HEK293 (cell line): Measurements from ENCODE around the gene DENND4B.

Experiments
- ATF2 ChIP-seq: fragments of 450-650 bp; formaldehyde crosslinking; IDR thresholded peaks from 2 replicates; pipeline ENCODE4 v1.5.1; 2016; ENCODE audit warnings: missing biosample characterization, missing genetic modification characterization, low read depth
- BCL11A ChIP-seq: fragments of 450-650 bp; formaldehyde crosslinking; IDR thresholded peaks from 2 replicates; pipeline ENCODE4 v1.5.1; 2016; ENCODE audit warnings: low read depth, missing biosample characterization, missing genetic modification characterization
- BCL11B ChIP-seq: fragments of 450-650 bp; formaldehyde crosslinking; IDR thresholded peaks from 2 replicates; pipeline ENCODE4 v1.5.1; 2016; ENCODE audit warnings: low read depth, missing biosample characterization, missing genetic modification characterization
- BCL6B ChIP-seq: fragments of 450-650 bp; formaldehyde crosslinking; IDR thresholded peaks from 2 replicates; pipeline ENCODE4 v1.5.1; 2017; ENCODE audit warnings: missing biosample characterization, missing genetic modification characterization
- HOXD13 ChIP-seq: sonication (generic); formaldehyde crosslinking; IDR thresholded peaks from 2 replicates; pipeline ENCODE4 v1.8.0; 2022; ENCODE audit warnings: missing genetic modification reagents, borderline replicate concordance
- KLF8 ChIP-seq: fragments of 450-650 bp; formaldehyde crosslinking; IDR thresholded peaks from 2 replicates; pipeline ENCODE4 v1.5.1; 2016; ENCODE audit warnings: missing biosample characterization, missing genetic modification characterization
- MYNN ChIP-seq: fragments of 450-650 bp; formaldehyde crosslinking; IDR thresholded peaks from 2 replicates; pipeline ENCODE4 v1.5.1; 2016; ENCODE audit warnings: missing biosample characterization, missing genetic modification characterization, borderline replicate concordance
- PRDM2 ChIP-seq: fragments of 450-650 bp; formaldehyde crosslinking; IDR thresholded peaks from 2 replicates; pipeline ENCODE4 v1.5.1; 2016; ENCODE audit warnings: missing biosample characterization, missing genetic modification characterization, borderline replicate concordance
- PRDM6 ChIP-seq: fragments of 450-650 bp; formaldehyde crosslinking; IDR thresholded peaks from 2 replicates; pipeline ENCODE4 v1.5.1; 2017; ENCODE audit warnings: missing biosample characterization, missing genetic modification characterization
- RBAK ChIP-seq: fragments of 450-650 bp; formaldehyde crosslinking; IDR thresholded peaks from 2 replicates; pipeline ENCODE4 v1.5.1; 2016; ENCODE audit warnings: missing biosample characterization, missing genetic modification characterization
- SCRT1 ChIP-seq: fragments of 450-650 bp; formaldehyde crosslinking; IDR thresholded peaks from 2 replicates; pipeline ENCODE4 v1.5.1; 2016; ENCODE audit warnings: missing biosample characterization, missing genetic modification characterization, borderline replicate concordance
- YY1 ChIP-seq: fragments of 450-650 bp; formaldehyde crosslinking; IDR thresholded peaks from 2 replicates; pipeline ENCODE4 v1.5.1; 2018; ENCODE audit warnings: missing biosample characterization, missing genetic modification characterization
- ZBTB7A ChIP-seq: fragments of 450-650 bp; formaldehyde crosslinking; IDR thresholded peaks from 2 replicates; pipeline ENCODE4 v1.5.1; 2016; ENCODE audit warnings: low read depth, missing biosample characterization, missing genetic modification characterization
- ZNF155 ChIP-seq: fragments of 450-650 bp; formaldehyde crosslinking; IDR thresholded peaks from 2 replicates; pipeline ENCODE4 v1.5.1; 2016; ENCODE audit warnings: missing biosample characterization, missing genetic modification characterization
- ZNF214 ChIP-seq: fragments of 450-650 bp; formaldehyde crosslinking; IDR thresholded peaks from 2 replicates; pipeline ENCODE4 v1.5.1; 2017; ENCODE audit warnings: missing biosample characterization, mild to moderate bottlenecking, missing genetic modification characterization, borderline replicate concordance
- ZNF239 ChIP-seq: fragments of 450-650 bp; formaldehyde crosslinking; IDR thresholded peaks from 2 replicates; pipeline ENCODE4 v1.5.1; 2016; ENCODE audit warnings: missing biosample characterization, missing genetic modification characterization
- ZNF24 ChIP-seq: fragments of 450-650 bp; formaldehyde crosslinking; IDR thresholded peaks from 2 replicates; pipeline ENCODE4 v1.5.1; 2016; ENCODE audit warnings: missing biosample characterization, missing genetic modification characterization
- ZNF391 ChIP-seq: fragments of 450-650 bp; formaldehyde crosslinking; IDR thresholded peaks from 2 replicates; pipeline ENCODE4 v1.5.1; 2016; ENCODE audit warnings: low read depth, missing biosample characterization, missing genetic modification characterization, borderline replicate concordance
- ZNF518A ChIP-seq: fragments of 450-650 bp; formaldehyde crosslinking; conservative IDR thresholded peaks from 2 replicates; pipeline ENCODE4 v1.5.1; 2016; ENCODE audit warnings: low read depth, missing biosample characterization, missing genetic modification characterization
- ZNF558 ChIP-seq: fragments of 450-650 bp; formaldehyde crosslinking; IDR thresholded peaks from 2 replicates; pipeline ENCODE4 v1.5.1; 2016; ENCODE audit warnings: missing biosample characterization, missing genetic modification characterization
- ZNF747 ChIP-seq: fragments of 450-650 bp; formaldehyde crosslinking; IDR thresholded peaks from 2 replicates; pipeline ENCODE4 v1.5.1; 2016; ENCODE audit warnings: missing biosample characterization, missing genetic modification characterization
- ZNF768 ChIP-seq: fragments of 450-650 bp; formaldehyde crosslinking; IDR thresholded peaks from 2 replicates; pipeline ENCODE4 v1.5.1; 2018; ENCODE audit warnings: missing biosample characterization, mild to moderate bottlenecking, missing genetic modification characterization
- ZNF776 ChIP-seq: fragments of 450-650 bp; formaldehyde crosslinking; IDR thresholded peaks from 2 replicates; pipeline ENCODE4 v1.5.0; 2017; ENCODE audit warnings: missing biosample characterization, missing genetic modification characterization, borderline replicate concordance
- ZNF785 ChIP-seq: fragments of 450-650 bp; formaldehyde crosslinking; IDR thresholded peaks from 2 replicates; pipeline ENCODE4 v1.5.1; 2016; ENCODE audit warnings: missing biosample characterization, missing genetic modification characterization
- ZSCAN23 ChIP-seq: fragments of 450-650 bp; formaldehyde crosslinking; IDR thresholded peaks from 2 replicates; pipeline ENCODE4 v1.5.1; 2016; ENCODE audit warnings: missing biosample characterization, missing genetic modification characterization

The DENND4B gene

GRCh38 chr1:153880962-153881361 is 65.6 kb downstream of the DENND4B start (continued):
- TF ChIP-seq ZSCAN23 (tag by site-specific recombination): no peak; the same call in 1 of the 2 replicates
- no peak for TF ChIP-seq ZNF518A (tag by site-specific recombination)
- TF ChIP-seq YY1 (tag by site-specific recombination): no peak
- peak; percentile 98 for TF ChIP-seq BCL6B (tag by site-specific recombination)
- peak; percentile 62 for TF ChIP-seq PRDM6 (tag by site-specific recombination)
- no peak for TF ChIP-seq ZNF239 (tag by site-specific recombination)
- TF ChIP-seq ZNF24 (tag by site-specific recombination): peak; percentile 80
- TF ChIP-seq ZNF214 (tag by site-specific recombination): peak; percentile 90; the same call in 1 of the 2 replicates
- no peak for TF ChIP-seq ZNF391 (tag by site-specific recombination)
- TF ChIP-seq HOXD13 (CRISPR knock-in tag): no peak
- no peak for TF ChIP-seq ZNF785
- peak; percentile 86; the same call in 1 of the 2 replicates for TF ChIP-seq BCL11A
- TF ChIP-seq RBAK (tag by site-specific recombination): no peak
- TF ChIP-seq ATF2 (tag by site-specific recombination): peak; percentile 76; the same call in 1 of the 2 replicates
- no peak for TF ChIP-seq ZNF155 (tag by site-specific recombination)
- no peak for TF ChIP-seq ZNF768 (tag by site-specific recombination)
- 0 out of 2 replicates have a peak, but pooled peaks have one; percentile 57 for TF ChIP-seq ZNF558
- no peak for TF ChIP-seq ZNF747 (tag by site-specific recombination)
- peak; percentile 37; the same call in 1 of the 2 replicates for TF ChIP-seq KLF8 (tag by site-specific recombination)
- no peak; the same call in 1 of the 2 replicates for TF ChIP-seq ZNF776 (tag by site-specific recombination)
- no peak for TF ChIP-seq MYNN (tag by site-specific recombination)
- no peak for TF ChIP-seq SCRT1
- TF ChIP-seq BCL11B (tag by site-specific recombination): no peak
- no peak for TF ChIP-seq PRDM2 (tag by site-specific recombination)
- no peak for TF ChIP-seq ZBTB7A
